ENCODE results near the gene TMEM115. TPM values are rescaled to one million over a fixed set of nuclear protein-coding genes. Genes with fewer than 3 reads are reported as not detected.

Gene TMEM115
- total RNA-seq, 1 donor from 2014 or later, result 42.7 TPM

- peaks cover 38% of the 10 kb centered on the region for H3K4me1 Mint-ChIP-seq (ENCODE audit: unreplicated experiment)
- DNase-seq (ENCODE audit: extremely low spot score, unreplicated experiment), result no peak
- no peaks in the 10 kb centered on the region for H3K9me3 Mint-ChIP-seq
- H3K4me3 Mint-ChIP-seq, result peak overlapping the region; percentile 95
- H3K27ac Mint-ChIP-seq, result peak overlapping the region; percentile 98
- no peaks in the 10 kb centered on the region for H3K27me3 Mint-ChIP-seq
- peaks cover 18% of the 10 kb centered on the region for H3K36me3 Mint-ChIP-seq
- TF ChIP-seq CTCF (conservative IDR thresholded peaks at IDR 0.05), result no peak
Observed at GRCh38 chr3:50319894-50320625, 39.3 kb downstream of the TMEM115 start.

GRCh38 chr3:50319181-50319893 is 40.0 kb downstream of the TMEM115 start:
- Mint-ChIP-seq H3K4me3 (peak overlapping the region; percentile 95), H3K4me1 (ENCODE audit: unreplicated experiment) (peaks cover 32% of the 10 kb centered on the region), H3K27ac (peak overlapping the region; percentile 98), H3K36me3 (peaks cover 15% of the 10 kb centered on the region), H3K27me3 (no peaks in the 10 kb centered on the region), H3K9me3 (no peaks in the 10 kb centered on the region)
- no peak for TF ChIP-seq CTCF (conservative IDR thresholded peaks at IDR 0.05)
- DNase-seq (ENCODE audit: extremely low spot score, unreplicated experiment), result no peak

- no peak for DNase-seq (ENCODE audit: extremely low spot score, unreplicated experiment)
- peaks cover 21% of the 10 kb centered on the region for H3K36me3 Mint-ChIP-seq
- H3K4me1 Mint-ChIP-seq (ENCODE audit: unreplicated experiment), result peaks cover 32% of the 10 kb centered on the region
- H3K9me3 Mint-ChIP-seq, result no peaks in the 10 kb centered on the region
- peak overlapping the region; percentile 98 for H3K27ac Mint-ChIP-seq
- peak overlapping the region; percentile 77 for H3K4me3 Mint-ChIP-seq
- no peak for TF ChIP-seq CTCF (conservative IDR thresholded peaks at IDR 0.05)
- H3K27me3 Mint-ChIP-seq, result no peaks in the 10 kb centered on the region
Observed at GRCh38 chr3:50318615-50319014, 40.7 kb downstream of the TMEM115 start.

GRCh38 chr3:50318163-50318562 is 41.2 kb downstream of the TMEM115 start:
- peak overlapping the region; percentile 98 for H3K27ac Mint-ChIP-seq
- peaks cover 32% of the 10 kb centered on the region for H3K4me1 Mint-ChIP-seq (ENCODE audit: unreplicated experiment)
- DNase-seq (ENCODE audit: extremely low spot score, unreplicated experiment), result no peak
- peak overlapping the region; percentile 77 for H3K4me3 Mint-ChIP-seq
- H3K9me3 Mint-ChIP-seq, result no peaks in the 10 kb centered on the region
- H3K36me3 Mint-ChIP-seq, result peaks cover 22% of the 10 kb centered on the region
- no peak for TF ChIP-seq CTCF (conservative IDR thresholded peaks at IDR 0.05)
- no peaks in the 10 kb centered on the region for H3K27me3 Mint-ChIP-seq

- H3K4me3 Mint-ChIP-seq, result peak overlapping the region; percentile 81
- peaks cover 22% of the 10 kb centered on the region for H3K36me3 Mint-ChIP-seq
- H3K27me3 Mint-ChIP-seq, result no peaks in the 10 kb centered on the region
- no peak for DNase-seq (ENCODE audit: extremely low spot score, unreplicated experiment)
- H3K4me1 Mint-ChIP-seq (ENCODE audit: unreplicated experiment), result peaks cover 32% of the 10 kb centered on the region
- no peak for TF ChIP-seq CTCF (conservative IDR thresholded peaks at IDR 0.05)
- H3K27ac Mint-ChIP-seq, result peak overlapping the region; percentile 100
- H3K9me3 Mint-ChIP-seq, result no peaks in the 10 kb centered on the region
Observed at GRCh38 chr3:50317300-50317699, 42.0 kb downstream of the TMEM115 start.
